ENCODE measurements around the gene DUSP6. TPM values are rescaled to one million over a fixed set of nuclear protein-coding genes. Genes with fewer than 3 reads are reported as not detected.
A peak's percentile ranks its signal among the peaks of the same experiment; 100 is the strongest.

Gene DUSP6
- total and polyA plus RNA-seq, 2 of the 13 experiments (the other 11 are each of a cell fraction or from before 2014, with no cell fraction given), result 40.9 to 161 TPM

DNA sequence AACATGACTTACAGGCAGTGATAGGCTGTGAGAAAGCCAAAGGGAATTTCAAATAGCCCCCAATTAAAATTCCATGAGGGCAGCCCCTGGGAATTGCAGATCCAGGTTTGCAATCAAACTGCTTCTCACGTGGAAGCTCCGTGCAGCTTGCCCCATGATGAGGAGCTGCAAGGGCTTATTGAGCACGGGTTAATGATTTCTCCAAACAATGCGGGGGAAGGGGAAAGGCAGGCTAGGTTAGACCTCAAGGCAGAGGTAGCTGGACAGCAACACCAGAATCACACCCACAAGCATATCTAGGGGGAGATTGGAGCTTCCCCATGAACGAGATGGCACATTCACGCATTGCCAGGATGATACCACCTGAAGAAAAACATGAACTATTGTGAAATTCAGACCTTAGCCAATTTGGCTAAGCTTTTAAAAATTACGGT, 5.0 kb upstream of the DUSP6 start (continued):
- TF ChIP-seq TAF1 (CRISPR knock-in tag; IDR thresholded peaks at IDR 0.05), result peak; percentile 51; the same call in 1 of the 2 replicates
- 0 out of 2 replicates have a peak, but pooled peaks have one; percentile 51 for TF ChIP-seq PAF1 (CRISPR knock-in tag; IDR thresholded peaks at IDR 0.05)
- peak; percentile 47; the same call in 1 of the 2 replicates for TF ChIP-seq ERF (CRISPR knock-in tag; IDR thresholded peaks at IDR 0.05)
- peak; percentile 48; the same call in 1 of the 2 replicates for TF ChIP-seq BCL6 (CRISPR knock-in tag; IDR thresholded peaks at IDR 0.05)
- TF ChIP-seq REXO4 (CRISPR knock-in tag; IDR thresholded peaks at IDR 0.05; ENCODE audit: borderline replicate concordance), result no peak
- TF ChIP-seq, protein P1, sequence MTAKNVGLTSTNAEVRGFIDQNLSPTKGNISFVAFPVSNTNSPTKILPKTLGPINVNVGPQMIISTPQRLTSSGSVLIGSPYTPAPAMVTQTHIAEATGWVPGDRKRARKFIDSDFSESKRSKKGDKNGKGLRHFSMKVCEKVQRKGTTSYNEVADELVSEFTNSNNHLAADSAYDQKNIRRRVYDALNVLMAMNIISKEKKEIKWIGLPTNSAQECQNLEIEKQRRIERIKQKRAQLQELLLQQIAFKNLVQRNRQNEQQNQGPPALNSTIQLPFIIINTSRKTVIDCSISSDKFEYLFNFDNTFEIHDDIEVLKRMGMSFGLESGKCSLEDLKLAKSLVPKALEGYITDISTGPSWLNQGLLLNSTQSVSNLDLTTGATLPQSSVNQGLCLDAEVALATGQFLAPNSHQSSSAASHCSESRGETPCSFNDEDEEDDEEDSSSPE (CRISPR knock-in tag; IDR thresholded peaks at IDR 0.05), result 0 out of 2 replicates have a peak, but pooled peaks have one; percentile 23
- TF ChIP-seq, protein P2, sequence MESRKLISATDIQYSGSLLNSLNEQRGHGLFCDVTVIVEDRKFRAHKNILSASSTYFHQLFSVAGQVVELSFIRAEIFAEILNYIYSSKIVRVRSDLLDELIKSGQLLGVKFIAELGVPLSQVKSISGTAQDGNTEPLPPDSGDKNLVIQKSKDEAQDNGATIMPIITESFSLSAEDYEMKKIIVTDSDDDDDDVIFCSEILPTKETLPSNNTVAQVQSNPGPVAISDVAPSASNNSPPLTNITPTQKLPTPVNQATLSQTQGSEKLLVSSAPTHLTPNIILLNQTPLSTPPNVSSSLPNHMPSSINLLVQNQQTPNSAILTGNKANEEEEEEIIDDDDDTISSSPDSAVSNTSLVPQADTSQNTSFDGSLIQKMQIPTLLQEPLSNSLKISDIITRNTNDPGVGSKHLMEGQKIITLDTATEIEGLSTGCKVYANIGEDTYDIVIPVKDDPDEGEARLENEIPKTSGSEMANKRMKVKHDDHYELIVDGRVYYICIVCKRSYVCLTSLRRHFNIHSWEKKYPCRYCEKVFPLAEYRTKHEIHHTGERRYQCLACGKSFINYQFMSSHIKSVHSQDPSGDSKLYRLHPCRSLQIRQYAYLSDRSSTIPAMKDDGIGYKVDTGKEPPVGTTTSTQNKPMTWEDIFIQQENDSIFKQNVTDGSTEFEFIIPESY (CRISPR knock-in tag; IDR thresholded peaks at IDR 0.05), result no peak
- peak; percentile 90 for TF ChIP-seq GATAD2A (CRISPR knock-in tag; IDR thresholded peaks at IDR 0.05)
- peak; percentile 75 for TF ChIP-seq FOSL2 (CRISPR knock-in tag; IDR thresholded peaks at IDR 0.05)
- TF ChIP-seq SOX5 (CRISPR knock-in tag; IDR thresholded peaks at IDR 0.05; ENCODE audit: borderline replicate concordance), result peak; percentile 86
- TF ChIP-seq ARHGAP35 (CRISPR knock-in tag; IDR thresholded peaks at IDR 0.05; ENCODE audit: borderline replicate concordance), result no peak
- peak; percentile 70; the same call in 1 of the 2 replicates for TF ChIP-seq NFKBIZ (CRISPR knock-in tag; IDR thresholded peaks at IDR 0.05)
- TF ChIP-seq, protein P3, sequence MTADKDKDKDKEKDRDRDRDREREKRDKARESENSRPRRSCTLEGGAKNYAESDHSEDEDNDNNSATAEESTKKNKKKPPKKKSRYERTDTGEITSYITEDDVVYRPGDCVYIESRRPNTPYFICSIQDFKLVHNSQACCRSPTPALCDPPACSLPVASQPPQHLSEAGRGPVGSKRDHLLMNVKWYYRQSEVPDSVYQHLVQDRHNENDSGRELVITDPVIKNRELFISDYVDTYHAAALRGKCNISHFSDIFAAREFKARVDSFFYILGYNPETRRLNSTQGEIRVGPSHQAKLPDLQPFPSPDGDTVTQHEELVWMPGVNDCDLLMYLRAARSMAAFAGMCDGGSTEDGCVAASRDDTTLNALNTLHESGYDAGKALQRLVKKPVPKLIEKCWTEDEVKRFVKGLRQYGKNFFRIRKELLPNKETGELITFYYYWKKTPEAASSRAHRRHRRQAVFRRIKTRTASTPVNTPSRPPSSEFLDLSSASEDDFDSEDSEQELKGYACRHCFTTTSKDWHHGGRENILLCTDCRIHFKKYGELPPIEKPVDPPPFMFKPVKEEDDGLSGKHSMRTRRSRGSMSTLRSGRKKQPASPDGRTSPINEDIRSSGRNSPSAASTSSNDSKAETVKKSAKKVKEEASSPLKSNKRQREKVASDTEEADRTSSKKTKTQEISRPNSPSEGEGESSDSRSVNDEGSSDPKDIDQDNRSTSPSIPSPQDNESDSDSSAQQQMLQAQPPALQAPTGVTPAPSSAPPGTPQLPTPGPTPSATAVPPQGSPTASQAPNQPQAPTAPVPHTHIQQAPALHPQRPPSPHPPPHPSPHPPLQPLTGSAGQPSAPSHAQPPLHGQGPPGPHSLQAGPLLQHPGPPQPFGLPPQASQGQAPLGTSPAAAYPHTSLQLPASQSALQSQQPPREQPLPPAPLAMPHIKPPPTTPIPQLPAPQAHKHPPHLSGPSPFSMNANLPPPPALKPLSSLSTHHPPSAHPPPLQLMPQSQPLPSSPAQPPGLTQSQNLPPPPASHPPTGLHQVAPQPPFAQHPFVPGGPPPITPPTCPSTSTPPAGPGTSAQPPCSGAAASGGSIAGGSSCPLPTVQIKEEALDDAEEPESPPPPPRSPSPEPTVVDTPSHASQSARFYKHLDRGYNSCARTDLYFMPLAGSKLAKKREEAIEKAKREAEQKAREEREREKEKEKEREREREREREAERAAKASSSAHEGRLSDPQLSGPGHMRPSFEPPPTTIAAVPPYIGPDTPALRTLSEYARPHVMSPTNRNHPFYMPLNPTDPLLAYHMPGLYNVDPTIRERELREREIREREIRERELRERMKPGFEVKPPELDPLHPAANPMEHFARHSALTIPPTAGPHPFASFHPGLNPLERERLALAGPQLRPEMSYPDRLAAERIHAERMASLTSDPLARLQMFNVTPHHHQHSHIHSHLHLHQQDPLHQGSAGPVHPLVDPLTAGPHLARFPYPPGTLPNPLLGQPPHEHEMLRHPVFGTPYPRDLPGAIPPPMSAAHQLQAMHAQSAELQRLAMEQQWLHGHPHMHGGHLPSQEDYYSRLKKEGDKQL (CRISPR knock-in tag; IDR thresholded peaks at IDR 0.05; ENCODE audit: low read depth), result 0 out of 2 replicates have a peak, but pooled peaks have one; percentile 56
- TF ChIP-seq, protein P4, sequence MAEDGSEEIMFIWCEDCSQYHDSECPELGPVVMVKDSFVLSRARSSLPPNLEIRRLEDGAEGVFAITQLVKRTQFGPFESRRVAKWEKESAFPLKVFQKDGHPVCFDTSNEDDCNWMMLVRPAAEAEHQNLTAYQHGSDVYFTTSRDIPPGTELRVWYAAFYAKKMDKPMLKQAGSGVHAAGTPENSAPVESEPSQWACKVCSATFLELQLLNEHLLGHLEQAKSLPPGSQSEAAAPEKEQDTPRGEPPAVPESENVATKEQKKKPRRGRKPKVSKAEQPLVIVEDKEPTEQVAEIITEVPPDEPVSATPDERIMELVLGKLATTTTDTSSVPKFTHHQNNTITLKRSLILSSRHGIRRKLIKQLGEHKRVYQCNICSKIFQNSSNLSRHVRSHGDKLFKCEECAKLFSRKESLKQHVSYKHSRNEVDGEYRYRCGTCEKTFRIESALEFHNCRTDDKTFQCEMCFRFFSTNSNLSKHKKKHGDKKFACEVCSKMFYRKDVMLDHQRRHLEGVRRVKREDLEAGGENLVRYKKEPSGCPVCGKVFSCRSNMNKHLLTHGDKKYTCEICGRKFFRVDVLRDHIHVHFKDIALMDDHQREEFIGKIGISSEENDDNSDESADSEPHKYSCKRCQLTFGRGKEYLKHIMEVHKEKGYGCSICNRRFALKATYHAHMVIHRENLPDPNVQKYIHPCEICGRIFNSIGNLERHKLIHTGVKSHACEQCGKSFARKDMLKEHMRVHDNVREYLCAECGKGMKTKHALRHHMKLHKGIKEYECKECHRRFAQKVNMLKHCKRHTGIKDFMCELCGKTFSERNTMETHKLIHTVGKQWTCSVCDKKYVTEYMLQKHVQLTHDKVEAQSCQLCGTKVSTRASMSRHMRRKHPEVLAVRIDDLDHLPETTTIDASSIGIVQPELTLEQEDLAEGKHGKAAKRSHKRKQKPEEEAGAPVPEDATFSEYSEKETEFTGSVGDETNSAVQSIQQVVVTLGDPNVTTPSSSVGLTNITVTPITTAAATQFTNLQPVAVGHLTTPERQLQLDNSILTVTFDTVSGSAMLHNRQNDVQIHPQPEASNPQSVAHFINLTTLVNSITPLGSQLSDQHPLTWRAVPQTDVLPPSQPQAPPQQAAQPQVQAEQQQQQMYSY (CRISPR knock-in tag; IDR thresholded peaks at IDR 0.05), result 0 out of 2 replicates have a peak, but pooled peaks have one; percentile 27
- no peak for TF ChIP-seq RFX5 (IDR thresholded peaks at IDR 0.05; ENCODE audit: low read depth, low read length)
- no peak for TF ChIP-seq NFE2 (CRISPR knock-in tag; IDR thresholded peaks at IDR 0.05)
- no peak for TF ChIP-seq AHR (CRISPR knock-in tag; IDR thresholded peaks at IDR 0.05)
- TF ChIP-seq BHLHE40 (IDR thresholded peaks at IDR 0.05; ENCODE audit: low read length), result peak; percentile 75
- TF ChIP-seq ZKSCAN8 (CRISPR knock-in tag; IDR thresholded peaks at IDR 0.05; ENCODE audit: borderline replicate concordance), result 0 out of 2 replicates have a peak, but pooled peaks have one; percentile 60
- no peak for TF ChIP-seq GATAD1 (CRISPR knock-in tag; IDR thresholded peaks at IDR 0.05)
